SKM-1 (cell line): ENCODE results near the gene HMCES.

Experiments used
- DNase-seq: peaks from one replicate; lab custom pipeline; 2025; ENCODE audit not compliant: unreplicated experiment; lab: John Stamatoyannopoulos, UW

HMCES gene

GRCh38 chr3:129304146-129304961 is 25.7 kb downstream of the HMCES start:
- no peak for DNase-seq

- DNase-seq = no peak
These were observed 26.2 kb downstream of the HMCES start for GRCh38 chr3:129304962-129305222.

- DNase-seq = no peak
These were observed 27.0 kb downstream of the HMCES start for GRCh38 chr3:129305592-129306091.

GRCh38 chr3:129308636-129309035 is 30.0 kb downstream of the HMCES start:
- DNase-seq = no peak

GRCh38 chr3:129310111-129311011 is 31.7 kb downstream of the HMCES start:
- no peak for DNase-seq

- DNase-seq = no peak
These were observed 32.6 kb downstream of the HMCES start for GRCh38 chr3:129311054-129311902.

GRCh38 chr3:129312021-129312639 is 33.5 kb downstream of the HMCES start:
- no peak for DNase-seq

- DNase-seq = no peak
These were observed 34.2 kb downstream of the HMCES start for GRCh38 chr3:129312671-129313414.

GRCh38 chr3:129313415-129313664 is 34.7 kb downstream of the HMCES start:
- DNase-seq = no peak

GRCh38 chr3:129313665-129314385 is 35.2 kb downstream of the HMCES start:
- DNase-seq = no peak

GRCh38 chr3:129314386-129315222 is 35.9 kb downstream of the HMCES start:
- peak; percentile 55 for DNase-seq

GRCh38 chr3:129315223-129315997 is 36.7 kb downstream of the HMCES start:
- no peak for DNase-seq

GRCh38 chr3:129315998-129316247 is 37.3 kb downstream of the HMCES start:
- DNase-seq = no peak

GRCh38 chr3:129316248-129317013 is 37.8 kb downstream of the HMCES start:
- peak; percentile 52 for DNase-seq

GRCh38 chr3:129317014-129317771 is 38.5 kb downstream of the HMCES start:
- DNase-seq = no peak

- no peak for DNase-seq
These were observed 39.2 kb downstream of the HMCES start for GRCh38 chr3:129317848-129318247.

GRCh38 chr3:129318921-129319320 is 40.3 kb downstream of the HMCES start:
- DNase-seq = no peak
